ENCODE data around the gene CBX4. TPM values are rescaled to one million over a fixed set of nuclear protein-coding genes. Genes with fewer than 3 reads are reported as not detected.

CBX4 gene
- total and polyA plus RNA-seq, 7 donors = 3.5 to 14.2 (median 7.6) TPM

GRCh38 chr17:79818026-79818758, 21.0 kb downstream of the CBX4 start:
- TF ChIP-seq POLR2A (IDR thresholded peaks at IDR 0.05) (no peak), POLR2AphosphoS5 (IDR thresholded peaks at IDR 0.05) (no peak), EP300 (IDR thresholded peaks at IDR 0.05) (no peak), CTCF (IDR thresholded peaks at IDR 0.05) (no peak)
- H3K27me3 ChIP-seq = peaks cover 27 to 45% (median 36%) of the 10 kb centered on the region in 3 donors
- WGBS, 2 donors = 91 to 92% methylated on average over 12 of the region's 12 CpGs
- no peak overlapping the region for H3K27ac ChIP-seq
- peaks cover 0 to 20% (median 19%) of the 10 kb centered on the region in 4 donors for H3K4me1 ChIP-seq
- H3K36me3 ChIP-seq = no peaks in the 10 kb centered on the region
- no peak for DNase-seq
- H3K9me3 ChIP-seq = no peaks in the 10 kb centered on the region
- intact Hi-C loops (cut with DNase I) = no loop called here
- H3K4me3 ChIP-seq = no peak overlapping the region

GRCh38 chr17:79815836-79816461, 23.3 kb downstream of the CBX4 start:
- TF ChIP-seq EP300 (IDR thresholded peaks at IDR 0.05) (no peak), POLR2AphosphoS5 (IDR thresholded peaks at IDR 0.05) (no peak), POLR2A (IDR thresholded peaks at IDR 0.05) (no peak), CTCF (IDR thresholded peaks at IDR 0.05) (no peak)
- no peaks in the 10 kb centered on the region for H3K36me3 ChIP-seq
- peaks cover 49 to 65% (median 58%) of the 10 kb centered on the region in 3 donors for H3K27me3 ChIP-seq
- no peak overlapping the region for H3K27ac ChIP-seq
- no peak overlapping the region for H3K4me3 ChIP-seq
- peaks cover 0 to 43% (median 40%) of the 10 kb centered on the region in 4 donors for H3K4me1 ChIP-seq
- 41 to 47% methylated on average over 41 of the region's 41 CpGs for WGBS, 2 donors
- intact Hi-C loops (cut with DNase I) = no loop called here
- H3K9me3 ChIP-seq = no peaks in the 10 kb centered on the region
- no peak for DNase-seq

GRCh38 chr17:79814974-79815835, 24.0 kb downstream of the CBX4 start:
- peaks cover 0 to 50% (median 48%) of the 10 kb centered on the region in 4 donors for H3K4me1 ChIP-seq
- WGBS, 2 donors = 3 to 5% methylated on average over 96 of the region's 96 CpGs

DNA sequence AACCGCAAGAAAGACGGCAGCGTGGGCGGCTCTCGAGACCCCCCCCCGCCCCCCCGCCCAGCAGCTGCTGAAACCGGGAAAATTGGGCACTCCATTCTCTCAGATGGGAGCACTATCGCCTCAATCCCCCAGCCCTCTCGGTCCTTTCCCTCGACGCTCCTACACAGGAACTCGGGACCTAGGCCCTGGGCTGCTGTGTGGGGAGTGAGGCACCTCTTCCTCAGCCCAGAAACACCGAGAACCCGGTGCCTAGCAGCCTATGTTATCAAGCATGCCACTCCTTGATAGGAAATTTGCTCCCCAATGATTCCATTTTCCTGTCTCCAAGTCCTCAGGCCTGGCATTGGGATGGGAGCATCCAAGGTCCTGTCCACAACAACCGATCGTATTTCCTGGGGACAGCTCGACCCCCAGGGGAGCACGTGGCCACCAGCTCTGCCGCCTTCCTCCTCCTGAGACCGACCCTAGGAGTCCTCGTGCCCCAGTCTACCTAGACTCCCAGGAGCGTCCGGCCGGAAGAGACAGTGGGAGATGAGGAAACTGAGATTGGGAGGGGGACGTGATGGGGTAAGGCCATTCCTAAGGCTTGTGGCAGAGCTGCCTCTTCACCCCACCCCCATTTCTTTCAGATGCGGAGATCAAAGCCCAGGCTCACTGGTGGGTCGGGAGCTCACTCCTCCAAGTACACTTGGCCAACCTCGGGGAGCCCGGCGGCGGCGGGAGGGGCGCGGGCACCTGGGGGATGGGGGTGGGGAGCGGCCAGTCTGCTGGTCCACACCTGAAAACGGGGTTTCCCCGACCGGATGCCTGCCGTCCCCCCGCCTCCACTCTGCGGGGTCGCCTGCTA, 24.9 kb downstream of the CBX4 start:
- Histone ChIP-seq H3K36me3 (no peaks in the 10 kb centered on the region), H3K4me3 (peak overlapping the region in 2 of 4 donors; percentile 22 to 27), H3K27me3 (peaks cover 60 to 81% (median 70%) of the 10 kb centered on the region in 3 donors), H3K4me1 (peaks cover 0 to 57% (median 55%) of the 10 kb centered on the region in 4 donors), H3K9me3 (no peaks in the 10 kb centered on the region), H3K27ac (no peak overlapping the region)
- 15 to 21% methylated on average over 43 of the region's 43 CpGs for WGBS, 2 donors
- TF ChIP-seq POLR2AphosphoS5 (IDR thresholded peaks at IDR 0.05) = no peak
- TF ChIP-seq EP300 (IDR thresholded peaks at IDR 0.05) = no peak
- no peak for TF ChIP-seq CTCF (IDR thresholded peaks at IDR 0.05)
- no peak for TF ChIP-seq POLR2A (IDR thresholded peaks at IDR 0.05)
- DNase-seq = no peak
- intact Hi-C loops (cut with DNase I) = no loop called here

More at GRCh38 chr17:79814974-79815835, 24.0 kb downstream of the CBX4 start:
- peak in 1 of 4 donors; percentile 10 for TF ChIP-seq POLR2AphosphoS5 (IDR thresholded peaks at IDR 0.05)
- no peak for TF ChIP-seq EP300 (IDR thresholded peaks at IDR 0.05)
- no peak overlapping the region for H3K27ac ChIP-seq
- intact Hi-C loops (cut with DNase I) = no loop called here
- H3K4me3 ChIP-seq = peak overlapping the region in 2 of 4 donors; percentile 22 to 27
- H3K36me3 ChIP-seq = no peaks in the 10 kb centered on the region
- DNase-seq = peak; percentile 69
- H3K9me3 ChIP-seq = no peaks in the 10 kb centered on the region
- peaks cover 54 to 72% (median 65%) of the 10 kb centered on the region in 3 donors for H3K27me3 ChIP-seq
